ENCODE results near the gene PTH2. TPM values are rescaled to one million over a fixed set of nuclear protein-coding genes. Genes with fewer than 3 reads are reported as not detected.

PTH2 gene
- total and polyA plus RNA-seq, 2 of the 8 experiments (the other 6 are each of a cell fraction or from before 2014, with no cell fraction given), result not detected

GRCh38 chr19:49421878-49422202, 1.4 kb downstream of the PTH2 start:
- no peak overlapping the region for H4K5ac ChIP-seq (ENCODE audit: insufficient read length, low read depth, low read length)
- no peak overlapping the region for H3K9ac ChIP-seq (replicated peaks in 1 of 4; ENCODE audit: extremely low read depth in 1 of 4, low read depth in 3 of 4, low read length in 3 of 4)
- CTCF ChIA-PET (ENCODE audit: partially characterized antibody), result interaction anchor here (0.5 to 14.7 kb wide), 12 partner anchors 8 to 115 kb away, joined by 3 to 291 read pairs (median 6); partner anchors contain the start of gene PIH1D1
- no peak overlapping the region for H3K27ac ChIP-seq (ENCODE audit: low read depth, low read length)
- peaks cover 7 to 29% (median 18%) of the 10 kb centered on the region in 4 experiments for H3K4me1 ChIP-seq (replicated peaks in 1 of 4; ENCODE audit: control insufficient read depth in 3 of 4, insufficient read depth in 4 of 4, low read length in 3 of 4)
- FAIRE-seq (no peak), DNase-seq (ENCODE audit: low read depth in 1 of 2, low spot score in 2 of 2) (no peak)
- no peak overlapping the region for H3K14ac ChIP-seq (ENCODE audit: insufficient read length)
- H2AK5ac ChIP-seq (ENCODE audit: low read depth, low read length), result no peak overlapping the region
- H3K9me3 ChIP-seq (ENCODE audit: insufficient read depth in 2 of 2, low read depth in 1 of 2, low read length in 1 of 2), result no peaks in the 10 kb centered on the region
- H3K36me3 ChIP-seq (ENCODE audit: control insufficient read depth in 2 of 4, insufficient read depth in 4 of 4, low read length in 3 of 4), result no peaks in the 10 kb centered on the region
- H3K4ac ChIP-seq (replicated peaks; ENCODE audit: insufficient read length, low read depth, low read length), result no peak overlapping the region
- TF ChIP-seq KDM1A (IDR thresholded peaks at IDR 0.05; ENCODE audit: borderline replicate concordance, low read length), result no peak
- no peak for TF ChIP-seq SIN3A (conservative IDR thresholded peaks at IDR 0.05 in 1 of 2, IDR thresholded peaks at IDR 0.05 in 1 of 2; ENCODE audit: low read depth in 1 of 2, low read length in 2 of 2)
- TF ChIP-seq CBX5 (IDR thresholded peaks at IDR 0.05; ENCODE audit: low read depth, low read length), result no peak
- TF ChIP-seq CREB1 (IDR thresholded peaks at IDR 0.05), result no peak
- no peak for TF ChIP-seq TAF7 (optimal IDR thresholded peaks at IDR 0.05; ENCODE audit: borderline replicate concordance, low read depth, low read length)
- TF ChIP-seq SP2 (IDR thresholded peaks at IDR 0.05; ENCODE audit: low read length), result no peak
- no peak for TF ChIP-seq RFX5 (IDR thresholded peaks at IDR 0.05; ENCODE audit: borderline replicate concordance, low read depth, low read length)
- POLR2A ChIA-PET (ENCODE audit: partially characterized antibody), result interaction anchor here (0.9 to 1.4 kb wide), 4 partner anchors 10 to 30 kb away, joined by 3 to 5 read pairs (median 4); partner anchors contain the start of gene PIH1D1
- peaks cover 11% of the 10 kb centered on the region; the same call in 1 of the 2 replicates for H3K23me2 ChIP-seq (ENCODE audit: low read depth, low read length)
- no peak overlapping the region for H2AFZ ChIP-seq (ENCODE audit: low read length)
- H3K23ac ChIP-seq (ENCODE audit: insufficient read length), result no peak overlapping the region
- peaks cover 23 to 56% (median 51%) of the 10 kb centered on the region in 4 experiments for H3K27me3 ChIP-seq (replicated peaks in 1 of 4; ENCODE audit: control insufficient read depth in 3 of 4, extremely low read depth in 1 of 4, insufficient read depth in 3 of 4, low read length in 3 of 4)
- no peak overlapping the region for H2BK15ac ChIP-seq (ENCODE audit: low read length)
- no peak overlapping the region for H4K8ac ChIP-seq (ENCODE audit: extremely low read depth, insufficient read depth, low read length)
- no peak overlapping the region; the same call in 1 of the 2 replicates for H3K18ac ChIP-seq (ENCODE audit: extremely low read depth, low read length)
- no peaks in the 10 kb centered on the region for H3K79me1 ChIP-seq (ENCODE audit: low read depth, low read length)
- H2BK20ac ChIP-seq (ENCODE audit: low read length), result no peak overlapping the region
- H4K91ac ChIP-seq (replicated peaks; ENCODE audit: insufficient read length, low read length), result no peak overlapping the region
- H3K56ac ChIP-seq (replicated peaks; ENCODE audit: insufficient read length, low read depth, low read length), result no peak overlapping the region
- no peak overlapping the region for H2BK120ac ChIP-seq (replicated peaks; ENCODE audit: low read depth, low read length)
- 65% methylated on average over 2 of the region's 3 CpGs; no CpG with 5 or more reads in 1 of the 2 experiments for WGBS, 2 experiments (ENCODE audit: extremely low coverage in 1 of 2, insufficient coverage in 1 of 2, insufficient read length in 1 of 2, insufficient replicate concordance in 2 of 2, low coverage in 1 of 2, low lambda C conversion rate in 2 of 2, missing lambda C conversion rate in 1 of 2)
- H2BK5ac ChIP-seq (ENCODE audit: low read depth, low read length), result no peak overlapping the region
- no peaks in the 10 kb centered on the region for H3K79me2 ChIP-seq (ENCODE audit: control insufficient read depth in 1 of 2, insufficient read depth in 2 of 2, low read length in 2 of 2)
- H3K4me2 ChIP-seq (ENCODE audit: insufficient read depth in 1 of 2, low read depth in 2 of 2, low read length in 2 of 2), result peak overlapping the region in 1 of 2 experiments; percentile 88; a peak in 1 of 4 replicates
- H3K4me3 ChIP-seq (ENCODE audit: extremely low read depth in 1 of 4, insufficient read depth in 2 of 4, low read depth in 3 of 4, low read length in 4 of 4), result no peak overlapping the region
- H4K20me1 ChIP-seq (replicated peaks in 1 of 2; ENCODE audit: control insufficient read depth in 1 of 2, insufficient read depth in 2 of 2, low read length in 2 of 2), result no peaks in the 10 kb centered on the region
- H2BK12ac ChIP-seq (ENCODE audit: low read depth, low read length), result no peak overlapping the region
